Measurements from ENCODE around the gene CBX2.

The CBX2 gene

GRCh38 chr17:79730769-79731483 lies 47.0 kb upstream of the CBX2 start, which contains the start of gene ENPP7:
Gene ENPP7 (plus strand): TSS chr17:79730943. CDS start chr17:79731140, 197 bp downstream.
- ChIA-PET POLR2A (no interaction called here), CTCF (interaction anchor here (4.6 kb wide), 1 partner anchor 11 kb away, joined by 30 read pairs; no protein-coding TSS in a partner anchor)
- no peak for DNase-seq (ENCODE audit: low read depth, low spot score)
- H3K4me3 ChIP-seq (ENCODE audit: low read depth, low read length) = no peak within 1 kb of the TSS
- TF ChIP-seq, protein P1, sequence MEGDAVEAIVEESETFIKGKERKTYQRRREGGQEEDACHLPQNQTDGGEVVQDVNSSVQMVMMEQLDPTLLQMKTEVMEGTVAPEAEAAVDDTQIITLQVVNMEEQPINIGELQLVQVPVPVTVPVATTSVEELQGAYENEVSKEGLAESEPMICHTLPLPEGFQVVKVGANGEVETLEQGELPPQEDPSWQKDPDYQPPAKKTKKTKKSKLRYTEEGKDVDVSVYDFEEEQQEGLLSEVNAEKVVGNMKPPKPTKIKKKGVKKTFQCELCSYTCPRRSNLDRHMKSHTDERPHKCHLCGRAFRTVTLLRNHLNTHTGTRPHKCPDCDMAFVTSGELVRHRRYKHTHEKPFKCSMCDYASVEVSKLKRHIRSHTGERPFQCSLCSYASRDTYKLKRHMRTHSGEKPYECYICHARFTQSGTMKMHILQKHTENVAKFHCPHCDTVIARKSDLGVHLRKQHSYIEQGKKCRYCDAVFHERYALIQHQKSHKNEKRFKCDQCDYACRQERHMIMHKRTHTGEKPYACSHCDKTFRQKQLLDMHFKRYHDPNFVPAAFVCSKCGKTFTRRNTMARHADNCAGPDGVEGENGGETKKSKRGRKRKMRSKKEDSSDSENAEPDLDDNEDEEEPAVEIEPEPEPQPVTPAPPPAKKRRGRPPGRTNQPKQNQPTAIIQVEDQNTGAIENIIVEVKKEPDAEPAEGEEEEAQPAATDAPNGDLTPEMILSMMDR (IDR thresholded peaks at IDR 0.05; ENCODE audit: insufficient read depth, low read length, missing control alignments) = no peak

DNA sequence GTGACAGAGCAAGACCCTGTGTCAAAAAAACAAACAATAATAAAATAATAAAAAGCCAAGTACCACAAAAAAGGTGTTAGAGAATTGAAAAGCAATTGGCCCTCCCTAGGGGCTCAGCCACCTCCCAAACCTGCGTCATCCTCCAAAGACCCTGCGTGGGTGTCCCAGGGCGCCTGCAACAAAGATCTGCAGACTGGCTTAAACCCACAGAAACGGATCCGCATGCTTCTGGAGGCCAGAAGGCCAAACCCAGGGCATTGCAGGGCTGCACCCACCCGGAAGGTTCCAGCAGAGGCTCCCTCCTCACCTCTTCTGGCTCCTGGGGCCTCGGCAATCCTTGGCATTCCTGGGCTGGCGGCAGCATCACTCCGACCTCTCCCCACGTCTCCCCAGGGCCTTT lies 45.7 kb upstream of the CBX2 start:
- ChIA-PET POLR2A (no interaction called here), CTCF (interaction anchor here (2.4 to 4.6 kb wide), 2 partner anchors 10 to 13 kb away, joined by 8 to 30 read pairs; no protein-coding TSS in a partner anchor)
- TF ChIP-seq, protein P1 (IDR thresholded peaks at IDR 0.05; ENCODE audit: insufficient read depth, low read length, missing control alignments) = no peak
- no peak overlapping the region for H3K4me3 ChIP-seq (ENCODE audit: low read depth, low read length)
- no peak for DNase-seq (ENCODE audit: low read depth, low spot score)

DNA sequence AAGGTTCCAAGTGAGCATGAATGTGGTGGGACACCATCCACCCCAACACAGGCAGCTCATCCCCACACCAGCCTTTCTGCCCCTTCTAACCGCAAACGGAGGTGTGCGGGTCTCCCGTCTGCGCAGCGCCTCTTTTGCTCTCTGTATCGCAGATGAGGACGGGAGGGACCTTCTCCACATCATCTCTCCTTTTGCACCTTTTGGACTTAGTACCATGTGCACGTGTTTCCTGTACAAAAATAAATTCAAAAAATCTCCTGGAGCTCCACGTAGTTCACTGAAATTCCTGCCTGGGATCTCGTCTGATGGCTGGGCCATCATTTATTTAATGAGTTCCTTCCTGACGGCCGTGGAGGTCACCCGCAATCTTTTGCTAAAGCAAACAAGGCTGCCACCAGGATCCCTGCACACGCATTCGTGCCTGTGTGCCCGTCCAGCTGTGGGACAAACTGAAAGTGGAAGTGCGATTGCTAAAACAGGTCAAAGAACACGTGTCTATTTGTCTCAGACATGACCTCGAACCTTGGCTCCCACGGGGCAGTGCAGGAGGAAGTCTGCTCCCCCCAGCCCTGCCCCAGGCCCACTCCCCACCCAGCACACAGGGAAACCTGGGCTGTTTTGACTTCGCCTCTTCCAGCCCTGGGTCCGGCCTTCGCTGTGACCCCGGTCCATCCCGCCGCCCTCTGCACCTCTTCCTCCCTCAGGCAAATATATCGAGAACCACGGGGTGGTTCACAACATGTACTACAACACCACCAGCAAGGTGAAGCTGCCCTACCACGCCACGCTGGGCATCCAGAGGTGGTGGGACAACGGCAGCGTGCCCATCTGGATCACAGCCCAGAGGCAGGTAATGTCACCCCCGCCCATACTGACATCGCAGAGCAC lies 44.9 kb upstream of the CBX2 start:
- TF ChIP-seq, protein P1 (IDR thresholded peaks at IDR 0.05; ENCODE audit: insufficient read depth, low read length, missing control alignments) = no peak
- POLR2A ChIA-PET = no interaction called here
- CTCF ChIA-PET = interaction anchor here (2.4 to 4.6 kb wide), 2 partner anchors 9 to 12 kb away, joined by 8 to 30 read pairs; no protein-coding TSS in a partner anchor
- DNase-seq (ENCODE audit: low read depth, low spot score) = no peak
- H3K4me3 ChIP-seq (ENCODE audit: low read depth, low read length) = no peak overlapping the region

DNA sequence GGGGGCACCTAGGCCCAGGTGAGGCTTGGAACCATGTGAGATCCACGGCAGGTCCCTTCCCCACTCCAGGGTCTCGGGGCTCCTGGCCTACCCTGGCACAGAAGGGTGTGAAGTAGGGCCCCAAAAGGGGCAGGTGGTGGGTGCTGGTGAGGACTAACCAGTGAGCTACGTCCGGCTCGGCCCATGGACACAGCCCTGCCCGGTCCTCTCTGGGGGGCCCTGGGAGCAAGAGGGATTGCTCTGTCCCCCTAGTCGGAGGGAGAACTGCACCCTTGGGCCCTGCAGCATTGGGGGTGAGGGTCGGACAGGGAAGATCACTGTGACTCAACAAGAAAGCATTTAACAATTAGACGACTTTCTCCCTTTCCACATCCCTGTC lies 44.3 kb upstream of the CBX2 start:
- TF ChIP-seq, protein P1 (IDR thresholded peaks at IDR 0.05; ENCODE audit: insufficient read depth, low read length, missing control alignments) = no peak
- H3K4me3 ChIP-seq (ENCODE audit: low read depth, low read length) = no peak overlapping the region
- no peak for DNase-seq (ENCODE audit: low read depth, low spot score)
- CTCF ChIA-PET = interaction anchor here (2.4 to 4.6 kb wide), 2 partner anchors 8 to 12 kb away, joined by 8 to 30 read pairs; no protein-coding TSS in a partner anchor
- POLR2A ChIA-PET = no interaction called here

DNA sequence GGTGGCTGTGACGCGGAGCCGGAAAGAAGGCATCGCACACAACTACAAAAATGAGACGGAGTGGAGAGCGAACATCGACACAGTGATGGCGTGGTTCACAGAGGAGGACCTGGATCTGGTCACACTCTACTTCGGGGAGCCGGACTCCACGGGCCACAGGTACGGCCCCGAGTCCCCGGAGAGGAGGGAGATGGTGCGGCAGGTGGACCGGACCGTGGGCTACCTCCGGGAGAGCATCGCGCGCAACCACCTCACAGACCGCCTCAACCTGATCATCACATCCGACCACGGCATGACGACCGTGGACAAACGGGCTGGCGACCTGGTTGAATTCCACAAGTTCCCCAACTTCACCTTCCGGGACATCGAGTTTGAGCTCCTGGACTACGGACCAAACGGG lies 42.9 kb upstream of the CBX2 start:
- ChIA-PET CTCF (interaction anchor here (4.6 kb wide), 1 partner anchor 7 kb away, joined by 30 read pairs; no protein-coding TSS in a partner anchor), POLR2A (no interaction called here)
- TF ChIP-seq, protein P1 (IDR thresholded peaks at IDR 0.05; ENCODE audit: insufficient read depth, low read length, missing control alignments) = no peak
- DNase-seq (ENCODE audit: low read depth, low spot score) = no peak
- H3K4me3 ChIP-seq (ENCODE audit: low read depth, low read length) = no peak overlapping the region

Data from AG04449 (cell line).